Measurements from ENCODE around the gene INPP4A. TPM values are rescaled to one million over a fixed set of nuclear protein-coding genes. Genes with fewer than 3 reads are reported as not detected.

Gene INPP4A
- total and polyA plus RNA-seq, 10 of the 15 experiments (the other 5 are each of a cell fraction or from before 2014, with no cell fraction given) = 4.7 to 62.3 (median 36.9) TPM

DNA sequence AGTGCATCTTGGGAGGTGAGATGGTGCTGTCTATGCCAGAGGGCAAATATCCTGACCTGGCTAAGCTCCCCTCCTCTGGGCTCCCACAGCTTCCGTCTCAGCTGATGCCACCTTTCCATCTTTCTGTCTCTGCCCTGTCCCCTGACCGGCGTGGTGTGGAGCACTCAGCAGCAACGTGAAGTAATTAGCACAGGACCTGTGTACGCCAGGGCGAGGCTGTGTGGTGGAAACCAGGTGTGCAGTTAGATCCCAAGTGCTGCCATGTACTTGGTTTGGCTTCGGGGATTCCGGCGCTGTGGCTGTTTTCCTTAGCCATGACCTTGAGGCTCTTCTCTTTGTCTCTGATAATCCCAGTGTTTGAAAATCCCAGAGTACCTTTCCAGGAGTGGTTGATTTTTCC is 127.1 kb downstream of the INPP4A start (continued):
- TF ChIP-seq, protein P1, sequence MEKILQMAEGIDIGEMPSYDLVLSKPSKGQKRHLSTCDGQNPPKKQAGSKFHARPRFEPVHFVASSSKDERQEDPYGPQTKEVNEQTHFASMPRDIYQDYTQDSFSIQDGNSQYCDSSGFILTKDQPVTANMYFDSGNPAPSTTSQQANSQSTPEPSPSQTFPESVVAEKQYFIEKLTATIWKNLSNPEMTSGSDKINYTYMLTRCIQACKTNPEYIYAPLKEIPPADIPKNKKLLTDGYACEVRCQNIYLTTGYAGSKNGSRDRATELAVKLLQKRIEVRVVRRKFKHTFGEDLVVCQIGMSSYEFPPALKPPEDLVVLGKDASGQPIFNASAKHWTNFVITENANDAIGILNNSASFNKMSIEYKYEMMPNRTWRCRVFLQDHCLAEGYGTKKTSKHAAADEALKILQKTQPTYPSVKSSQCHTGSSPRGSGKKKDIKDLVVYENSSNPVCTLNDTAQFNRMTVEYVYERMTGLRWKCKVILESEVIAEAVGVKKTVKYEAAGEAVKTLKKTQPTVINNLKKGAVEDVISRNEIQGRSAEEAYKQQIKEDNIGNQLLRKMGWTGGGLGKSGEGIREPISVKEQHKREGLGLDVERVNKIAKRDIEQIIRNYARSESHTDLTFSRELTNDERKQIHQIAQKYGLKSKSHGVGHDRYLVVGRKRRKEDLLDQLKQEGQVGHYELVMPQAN (conservative IDR thresholded peaks at IDR 0.05) = no peak
- TF ChIP-seq, protein P2, sequence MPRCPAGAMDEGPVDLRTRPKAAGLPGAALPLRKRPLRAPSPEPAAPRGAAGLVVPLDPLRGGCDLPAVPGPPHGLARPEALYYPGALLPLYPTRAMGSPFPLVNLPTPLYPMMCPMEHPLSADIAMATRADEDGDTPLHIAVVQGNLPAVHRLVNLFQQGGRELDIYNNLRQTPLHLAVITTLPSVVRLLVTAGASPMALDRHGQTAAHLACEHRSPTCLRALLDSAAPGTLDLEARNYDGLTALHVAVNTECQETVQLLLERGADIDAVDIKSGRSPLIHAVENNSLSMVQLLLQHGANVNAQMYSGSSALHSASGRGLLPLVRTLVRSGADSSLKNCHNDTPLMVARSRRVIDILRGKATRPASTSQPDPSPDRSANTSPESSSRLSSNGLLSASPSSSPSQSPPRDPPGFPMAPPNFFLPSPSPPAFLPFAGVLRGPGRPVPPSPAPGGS (IDR thresholded peaks at IDR 0.05; ENCODE audit: borderline replicate concordance, insufficient read depth, low read depth, low read length, poor library complexity, severe bottlenecking) = no peak
- no peak for TF ChIP-seq HDAC2 (IDR thresholded peaks at IDR 0.05)
- TF ChIP-seq SPI1 (IDR thresholded peaks at IDR 0.05; ENCODE audit: borderline replicate concordance, insufficient read depth, low read depth, low read length) = no peak
- TF ChIP-seq PAX8 (IDR thresholded peaks at IDR 0.05) = no peak
- TF ChIP-seq RAD51 (IDR thresholded peaks at IDR 0.05) = no peak
- no peak for TF ChIP-seq EGR1 (IDR thresholded peaks at IDR 0.05; ENCODE audit: borderline replicate concordance in 1 of 2, low read depth in 2 of 2, low read length in 2 of 2)
- TF ChIP-seq BMI1 (IDR thresholded peaks at IDR 0.05; ENCODE audit: borderline replicate concordance) = no peak
- no peak for TF ChIP-seq CREM (IDR thresholded peaks at IDR 0.05; ENCODE audit: low read depth)
- no peak for TF ChIP-seq STAT3 (IDR thresholded peaks at IDR 0.05; ENCODE audit: low read depth, low read length)

DNA sequence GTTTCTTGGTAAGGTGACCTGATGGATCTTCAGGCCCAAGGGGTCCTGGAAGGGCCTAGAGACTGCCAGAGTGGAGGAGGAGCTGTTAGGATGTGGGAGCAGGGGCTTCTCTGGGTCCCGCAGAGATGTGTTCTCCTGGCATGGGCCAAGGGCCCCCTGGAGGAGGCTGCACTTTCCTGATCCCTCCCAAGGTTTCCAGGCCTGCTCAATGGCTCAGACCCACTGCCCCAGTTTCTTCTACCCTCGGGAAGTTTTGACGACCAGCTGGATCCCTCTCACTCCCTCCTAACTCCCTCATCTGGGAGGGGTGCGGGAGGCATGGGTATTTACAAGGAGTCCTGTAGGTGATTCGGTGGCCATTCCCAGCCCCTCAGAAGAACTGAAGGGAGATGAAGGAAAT is 127.6 kb downstream of the INPP4A start:
- no peak overlapping the region for H3K4me2 ChIP-seq (ENCODE audit: control insufficient read depth, insufficient read depth)
- ATAC-seq (no peak), FAIRE-seq (no peak), DNase-seq (ENCODE audit: low read depth, low spot score) (no peak)
- H3K4me3 ChIP-seq = no peak overlapping the region
- H3K4me1 ChIP-seq (ENCODE audit: control insufficient read depth, insufficient read depth, low read length) = no peaks in the 10 kb centered on the region
- H4K20me1 ChIP-seq (ENCODE audit: control insufficient read depth, insufficient read depth) = no peaks in the 10 kb centered on the region
- H2AFZ ChIP-seq (ENCODE audit: control insufficient read depth, low read depth, low read length) = no peak overlapping the region
- H3K27ac ChIP-seq (ENCODE audit: control insufficient read depth, insufficient read depth) = no peak overlapping the region
- in situ Hi-C loops (cut with MboI) = no loop called here
- no peaks in the 10 kb centered on the region for H3K27me3 ChIP-seq (replicated peaks in 1 of 2; ENCODE audit: control insufficient read depth in 2 of 2, insufficient read depth in 2 of 2, low read length in 1 of 2)
- H3K9me3 ChIP-seq (replicated peaks; ENCODE audit: control insufficient read depth, insufficient read depth, low read length) = no peaks in the 10 kb centered on the region
- CTCF ChIA-PET = no interaction called here
- intact Hi-C loops (cut with micrococcal nuclease; ENCODE audit: unreplicated experiment) = no loop called here
- peaks cover 54 to 63% of the 10 kb centered on the region in 2 experiments for H3K36me3 ChIP-seq (ENCODE audit: control insufficient read depth in 2 of 2, insufficient read depth in 2 of 2, low read length in 1 of 2)
- SMC1A ChIA-PET (ENCODE audit: uncharacterized antibody, unreplicated experiment) = no interaction called here
- no TSS peak for BruUV-seq (replicated peaks)
- H3K9ac ChIP-seq (ENCODE audit: control insufficient read depth, insufficient read depth, low read length) = no peak overlapping the region
- RAD21 ChIA-PET (ENCODE audit: unreplicated experiment) = no interaction called here
- POLR2A ChIA-PET = no interaction called here
- 76% methylated on average over 5 of the region's 5 CpGs for WGBS (ENCODE audit: insufficient coverage, insufficient replicate concordance, low lambda C conversion rate, missing lambda C conversion rate)
- H3K79me2 ChIP-seq (ENCODE audit: control insufficient read depth, insufficient read depth, low read length) = no peaks in the 10 kb centered on the region
- TF ChIP-seq ZSCAN29 (IDR thresholded peaks at IDR 0.05) (no peak), BHLHE40 (IDR thresholded peaks at IDR 0.05; ENCODE audit: borderline replicate concordance in 1 of 2, low read depth in 2 of 2, low read length in 1 of 2) (no peak), NR2C1 (IDR thresholded peaks at IDR 0.05) (no peak)
- TF ChIP-seq, protein P3, sequence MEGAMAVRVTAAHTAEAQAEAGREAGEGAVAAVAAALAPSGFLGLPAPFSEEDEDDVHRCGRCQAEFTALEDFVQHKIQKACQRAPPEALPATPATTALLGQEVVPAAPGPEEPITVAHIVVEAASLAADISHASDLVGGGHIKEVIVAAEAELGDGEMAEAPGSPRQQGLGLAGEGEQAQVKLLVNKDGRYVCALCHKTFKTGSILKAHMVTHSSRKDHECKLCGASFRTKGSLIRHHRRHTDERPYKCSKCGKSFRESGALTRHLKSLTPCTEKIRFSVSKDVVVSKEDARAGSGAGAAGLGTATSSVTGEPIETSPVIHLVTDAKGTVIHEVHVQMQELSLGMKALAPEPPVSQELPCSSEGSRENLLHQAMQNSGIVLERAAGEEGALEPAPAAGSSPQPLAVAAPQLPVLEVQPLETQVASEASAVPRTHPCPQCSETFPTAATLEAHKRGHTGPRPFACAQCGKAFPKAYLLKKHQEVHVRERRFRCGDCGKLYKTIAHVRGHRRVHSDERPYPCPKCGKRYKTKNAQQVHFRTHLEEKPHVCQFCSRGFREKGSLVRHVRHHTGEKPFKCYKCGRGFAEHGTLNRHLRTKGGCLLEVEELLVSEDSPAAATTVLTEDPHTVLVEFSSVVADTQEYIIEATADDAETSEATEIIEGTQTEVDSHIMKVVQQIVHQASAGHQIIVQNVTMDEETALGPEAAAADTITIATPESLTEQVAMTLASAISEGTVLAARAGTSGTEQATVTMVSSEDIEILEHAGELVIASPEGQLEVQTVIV (IDR thresholded peaks at IDR 0.05; ENCODE audit: borderline replicate concordance, partially characterized antibody) = no peak

All from GM12878 (cell line).